Measurements from ENCODE around the gene FRMD1.

FRMD1 gene

DNA sequence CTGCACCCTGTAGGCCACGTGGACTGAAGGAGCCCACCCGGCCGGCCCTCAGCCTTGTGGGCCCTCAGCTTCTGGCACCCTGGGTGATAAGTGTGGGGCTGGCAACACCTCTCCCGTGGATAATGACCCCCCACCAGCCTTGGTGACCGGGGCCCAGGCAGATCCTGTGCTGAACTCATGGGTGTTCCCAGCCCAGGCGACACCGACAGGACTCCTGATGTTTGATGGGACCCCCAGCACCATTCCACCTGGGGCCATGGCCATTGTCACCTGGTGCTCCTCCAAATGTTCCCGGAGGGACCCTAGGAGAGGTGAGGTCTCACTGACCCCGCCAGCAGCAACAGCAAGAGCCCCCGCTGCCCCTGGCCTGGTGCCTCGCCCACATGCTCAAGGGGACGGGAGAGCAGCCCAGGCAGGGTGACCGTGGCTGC is 19.4 kb upstream of the FRMD1 start:
- Histone ChIP-seq H4K8ac (ENCODE audit: low read depth, low read length) (no peak overlapping the region), H3K4ac (ENCODE audit: low read depth, low read length) (no peak overlapping the region), H3K27me3 (ENCODE audit: insufficient read depth, low read length, poor library complexity) (no peaks in the 10 kb centered on the region), H3K36me3 (ENCODE audit: control insufficient read depth, insufficient read depth, low read length) (no peaks in the 10 kb centered on the region), H3K56ac (ENCODE audit: low read length) (no peak overlapping the region), H2BK120ac (ENCODE audit: low read depth, low read length) (no peak overlapping the region), H3K79me2 (ENCODE audit: control insufficient read depth, insufficient read depth, low read length) (no peaks in the 10 kb centered on the region), H3K4me1 (ENCODE audit: control insufficient read depth, low read depth, low read length) (peaks cover 2% of the 10 kb centered on the region), H3K23ac (ENCODE audit: low read length) (no peak overlapping the region), H3K4me3 (ENCODE audit: low read length) (no peak overlapping the region), H2AK5ac (ENCODE audit: low read length) (no peak overlapping the region), H3K18ac (ENCODE audit: low read length) (no peak overlapping the region), H3K27ac (ENCODE audit: low read depth, low read length) (no peak overlapping the region), H3K79me1 (ENCODE audit: low read length) (no peaks in the 10 kb centered on the region), H2BK5ac (ENCODE audit: low read length) (no peak overlapping the region), H2BK15ac (replicated peaks; ENCODE audit: low read depth) (no peak overlapping the region), H3K4me2 (ENCODE audit: low read length) (no peak overlapping the region), H3K9ac (ENCODE audit: low read length) (no peak overlapping the region), H4K5ac (ENCODE audit: low read length) (no peak overlapping the region)
- DNase-seq = no peak
- WGBS (ENCODE audit: extremely low coverage, insufficient coverage, low lambda C conversion rate) = no CpG with 5 or more reads among the region's 13 CpGs

DNA sequence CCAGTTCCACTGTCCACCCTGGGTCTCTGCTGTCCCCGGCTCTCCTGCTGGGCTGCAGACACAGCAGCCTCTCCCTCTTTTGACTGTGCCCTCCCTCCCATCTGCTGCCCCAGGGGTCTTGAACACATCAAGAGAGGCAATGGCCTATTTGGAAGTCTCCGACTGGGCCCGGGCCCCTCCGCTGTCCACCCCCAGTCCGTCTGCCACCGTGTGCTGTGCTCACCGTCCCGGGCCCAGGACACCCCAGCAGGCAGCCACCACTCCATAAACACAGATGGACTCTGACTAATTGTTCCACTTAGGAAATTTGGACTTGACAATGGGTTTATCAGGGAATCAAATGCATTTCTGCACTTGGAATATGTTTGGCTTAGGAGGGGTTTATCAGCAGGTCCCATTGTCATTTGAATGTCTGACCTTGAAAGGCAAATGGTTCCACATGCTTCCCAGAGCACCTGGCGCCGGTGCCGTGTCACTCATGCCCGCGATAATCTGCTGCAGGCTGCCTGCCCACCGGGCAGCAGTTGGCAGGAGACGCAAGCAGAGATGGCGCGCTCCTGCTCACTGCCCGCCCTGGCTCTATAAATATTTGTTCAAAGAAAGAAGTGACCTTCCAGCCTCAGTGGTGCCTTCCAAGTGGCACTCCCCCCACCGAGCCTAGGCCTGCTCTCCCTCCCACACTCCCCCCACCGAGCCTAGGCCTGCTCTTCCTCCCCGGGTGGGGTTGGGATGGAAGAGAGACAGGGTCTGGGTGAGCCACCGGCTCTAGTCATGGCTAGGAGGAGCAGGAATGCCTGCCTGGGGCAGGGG is 18.8 kb upstream of the FRMD1 start:
- no peaks in the 10 kb centered on the region for H3K79me1 ChIP-seq (ENCODE audit: low read length)
- H4K8ac ChIP-seq (ENCODE audit: low read depth, low read length) = no peak overlapping the region
- H2BK5ac ChIP-seq (ENCODE audit: low read length) = no peak overlapping the region
- no peaks in the 10 kb centered on the region for H3K36me3 ChIP-seq (ENCODE audit: control insufficient read depth, insufficient read depth, low read length)
- no peak overlapping the region for H3K4me2 ChIP-seq (ENCODE audit: low read length)
- H3K23ac ChIP-seq (ENCODE audit: low read length) = no peak overlapping the region
- H3K27ac ChIP-seq (ENCODE audit: low read depth, low read length) = no peak overlapping the region
- no peak overlapping the region for H3K9ac ChIP-seq (ENCODE audit: low read length)
- H3K56ac ChIP-seq (ENCODE audit: low read length) = no peak overlapping the region
- peaks cover 2% of the 10 kb centered on the region for H3K4me1 ChIP-seq (ENCODE audit: control insufficient read depth, low read depth, low read length)
- H3K27me3 ChIP-seq (ENCODE audit: insufficient read depth, low read length, poor library complexity) = no peaks in the 10 kb centered on the region
- DNase-seq = no peak
- H3K4ac ChIP-seq (ENCODE audit: low read depth, low read length) = no peak overlapping the region
- H4K5ac ChIP-seq (ENCODE audit: low read length) = no peak overlapping the region
- H2BK120ac ChIP-seq (ENCODE audit: low read depth, low read length) = no peak overlapping the region
- no peak overlapping the region for H2BK15ac ChIP-seq (replicated peaks; ENCODE audit: low read depth)
- WGBS (ENCODE audit: extremely low coverage, insufficient coverage, low lambda C conversion rate) = no CpG with 5 or more reads among the region's 22 CpGs
- H3K79me2 ChIP-seq (ENCODE audit: control insufficient read depth, insufficient read depth, low read length) = no peaks in the 10 kb centered on the region
- H3K18ac ChIP-seq (ENCODE audit: low read length) = no peak overlapping the region
- H3K4me3 ChIP-seq (ENCODE audit: low read length) = no peak overlapping the region
- no peak overlapping the region for H2AK5ac ChIP-seq (ENCODE audit: low read length)

DNA sequence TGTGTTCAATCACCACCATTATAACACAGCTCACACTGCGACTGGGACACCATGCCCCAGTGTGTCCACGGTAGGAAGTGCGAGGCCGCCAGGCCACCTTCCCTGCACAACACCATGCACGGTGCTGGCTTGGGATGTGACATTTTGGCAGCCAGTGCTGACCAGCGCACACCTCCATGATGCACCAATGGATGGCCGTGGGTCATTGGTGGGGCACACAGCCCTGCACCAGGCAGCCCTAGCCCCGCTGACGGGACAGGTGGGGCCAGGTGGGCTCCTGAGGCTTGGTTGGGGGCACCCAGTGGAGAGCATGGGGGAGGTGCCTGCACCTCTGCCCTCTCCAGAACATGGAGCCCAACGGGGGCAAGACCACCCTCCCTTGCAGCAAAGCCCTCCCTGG is 18.2 kb upstream of the FRMD1 start:
- Histone ChIP-seq H3K79me2 (ENCODE audit: control insufficient read depth, insufficient read depth, low read length) (no peaks in the 10 kb centered on the region), H3K18ac (ENCODE audit: low read length) (no peak overlapping the region), H3K4me2 (ENCODE audit: low read length) (no peak overlapping the region), H3K23ac (ENCODE audit: low read length) (no peak overlapping the region), H3K4me3 (ENCODE audit: low read length) (no peak overlapping the region), H3K56ac (ENCODE audit: low read length) (no peak overlapping the region), H3K27ac (ENCODE audit: low read depth, low read length) (no peak overlapping the region), H3K79me1 (ENCODE audit: low read length) (no peaks in the 10 kb centered on the region), H3K36me3 (ENCODE audit: control insufficient read depth, insufficient read depth, low read length) (no peaks in the 10 kb centered on the region), H4K5ac (ENCODE audit: low read length) (no peak overlapping the region), H2BK15ac (replicated peaks; ENCODE audit: low read depth) (no peak overlapping the region), H3K4me1 (ENCODE audit: control insufficient read depth, low read depth, low read length) (peaks cover 2% of the 10 kb centered on the region), H2BK120ac (ENCODE audit: low read depth, low read length) (no peak overlapping the region), H3K9ac (ENCODE audit: low read length) (no peak overlapping the region), H3K4ac (ENCODE audit: low read depth, low read length) (no peak overlapping the region), H4K8ac (ENCODE audit: low read depth, low read length) (no peak overlapping the region), H3K27me3 (ENCODE audit: insufficient read depth, low read length, poor library complexity) (no peaks in the 10 kb centered on the region), H2AK5ac (ENCODE audit: low read length) (no peak overlapping the region), H2BK5ac (ENCODE audit: low read length) (no peak overlapping the region)
- no peak for DNase-seq
- no CpG with 5 or more reads among the region's 10 CpGs for WGBS (ENCODE audit: extremely low coverage, insufficient coverage, low lambda C conversion rate)

DNA sequence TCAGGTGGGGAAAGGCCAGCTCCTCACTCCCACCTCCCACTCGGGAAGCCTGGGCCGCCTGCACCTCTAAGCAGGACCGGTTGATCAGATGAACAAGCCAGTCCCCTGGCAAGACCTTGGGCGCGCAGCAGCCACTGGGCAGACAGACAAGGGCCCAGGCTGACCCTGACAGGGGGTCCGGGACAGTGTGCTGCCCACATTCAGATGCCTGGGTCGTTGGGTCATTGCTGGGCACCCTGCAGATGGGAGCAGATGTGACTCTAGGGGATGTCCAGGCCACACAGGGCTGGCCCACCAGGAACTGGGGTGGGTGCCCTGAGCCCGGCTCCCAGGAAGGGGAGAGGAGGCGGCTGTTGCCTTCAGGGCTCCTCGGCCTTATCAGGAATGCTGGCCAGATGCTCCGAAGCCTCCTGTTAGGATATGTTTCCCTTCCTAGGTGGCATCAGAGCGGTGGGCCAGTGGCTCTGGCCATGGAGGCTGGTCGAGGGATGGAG is 17.3 kb upstream of the FRMD1 start:
- H3K36me3 ChIP-seq (ENCODE audit: control insufficient read depth, insufficient read depth, low read length) = no peaks in the 10 kb centered on the region
- no peak overlapping the region for H2BK120ac ChIP-seq (ENCODE audit: low read depth, low read length)
- H4K5ac ChIP-seq (ENCODE audit: low read length) = no peak overlapping the region
- H3K4me1 ChIP-seq (ENCODE audit: control insufficient read depth, low read depth, low read length) = peaks cover 2% of the 10 kb centered on the region
- no peak overlapping the region for H3K27ac ChIP-seq (ENCODE audit: low read depth, low read length)
- no peaks in the 10 kb centered on the region for H3K27me3 ChIP-seq (ENCODE audit: insufficient read depth, low read length, poor library complexity)
- no peak overlapping the region for H3K4me3 ChIP-seq (ENCODE audit: low read length)
- H3K79me2 ChIP-seq (ENCODE audit: control insufficient read depth, insufficient read depth, low read length) = no peaks in the 10 kb centered on the region
- H3K4me2 ChIP-seq (ENCODE audit: low read length) = no peak overlapping the region
- no peak overlapping the region for H4K8ac ChIP-seq (ENCODE audit: low read depth, low read length)
- no peak overlapping the region for H2BK5ac ChIP-seq (ENCODE audit: low read length)
- H3K18ac ChIP-seq (ENCODE audit: low read length) = no peak overlapping the region
- WGBS (ENCODE audit: extremely low coverage, insufficient coverage, low lambda C conversion rate) = no CpG with 5 or more reads among the region's 13 CpGs
- no peaks in the 10 kb centered on the region for H3K79me1 ChIP-seq (ENCODE audit: low read length)
- H3K9ac ChIP-seq (ENCODE audit: low read length) = no peak overlapping the region
- no peak overlapping the region for H3K23ac ChIP-seq (ENCODE audit: low read length)
- no peak overlapping the region for H2BK15ac ChIP-seq (replicated peaks; ENCODE audit: low read depth)
- H2AK5ac ChIP-seq (ENCODE audit: low read length) = no peak overlapping the region
- no peak for DNase-seq
- no peak overlapping the region for H3K56ac ChIP-seq (ENCODE audit: low read length)
- no peak overlapping the region for H3K4ac ChIP-seq (ENCODE audit: low read depth, low read length)

DNA sequence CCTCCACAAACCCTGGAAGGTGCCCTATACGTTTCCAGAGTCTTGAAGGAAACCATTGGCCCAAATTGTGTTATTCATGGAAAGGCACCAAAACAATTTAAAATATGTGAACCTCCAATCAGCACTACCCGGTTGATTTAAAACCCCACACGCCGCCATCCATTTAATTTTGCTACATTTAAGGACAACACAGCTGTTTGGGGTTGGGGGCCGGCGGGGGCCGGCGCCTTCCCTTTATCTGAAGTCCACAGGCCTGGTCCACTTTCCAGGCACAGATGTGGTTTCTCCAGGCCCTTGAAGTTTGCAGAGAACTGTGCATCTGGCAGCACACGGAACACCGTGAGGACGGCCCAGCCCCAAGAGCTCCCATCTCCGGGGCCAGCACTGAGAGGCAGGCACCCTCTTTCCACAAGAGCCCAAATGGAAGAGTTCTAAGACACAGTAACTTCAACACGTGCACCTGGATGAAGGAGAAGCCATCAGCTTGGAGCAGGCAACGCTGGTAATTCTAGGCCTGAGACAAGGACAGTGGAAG is 16.8 kb upstream of the FRMD1 start:
- Histone ChIP-seq H4K8ac (ENCODE audit: low read depth, low read length) (no peak overlapping the region), H2AK5ac (ENCODE audit: low read length) (no peak overlapping the region), H3K23ac (ENCODE audit: low read length) (no peak overlapping the region), H3K27me3 (ENCODE audit: insufficient read depth, low read length, poor library complexity) (no peaks in the 10 kb centered on the region), H3K9ac (ENCODE audit: low read length) (no peak overlapping the region), H2BK120ac (ENCODE audit: low read depth, low read length) (no peak overlapping the region), H3K79me2 (ENCODE audit: control insufficient read depth, insufficient read depth, low read length) (no peaks in the 10 kb centered on the region), H3K79me1 (ENCODE audit: low read length) (no peaks in the 10 kb centered on the region), H3K18ac (ENCODE audit: low read length) (no peak overlapping the region), H3K4me1 (ENCODE audit: control insufficient read depth, low read depth, low read length) (peaks cover 2% of the 10 kb centered on the region), H2BK15ac (replicated peaks; ENCODE audit: low read depth) (no peak overlapping the region), H3K4me3 (ENCODE audit: low read length) (no peak overlapping the region), H3K36me3 (ENCODE audit: control insufficient read depth, insufficient read depth, low read length) (no peaks in the 10 kb centered on the region), H2BK5ac (ENCODE audit: low read length) (no peak overlapping the region), H3K56ac (ENCODE audit: low read length) (no peak overlapping the region), H4K5ac (ENCODE audit: low read length) (no peak overlapping the region), H3K27ac (ENCODE audit: low read depth, low read length) (no peak overlapping the region), H3K4ac (ENCODE audit: low read depth, low read length) (no peak overlapping the region), H3K4me2 (ENCODE audit: low read length) (no peak overlapping the region)
- no CpG with 5 or more reads among the region's 14 CpGs for WGBS (ENCODE audit: extremely low coverage, insufficient coverage, low lambda C conversion rate)
- DNase-seq = no peak
